ENCODE results near the gene NPM1.
A peak's percentile ranks its signal among the peaks of the same experiment; 100 is the strongest.

- TF ChIP-seq, protein P1, sequence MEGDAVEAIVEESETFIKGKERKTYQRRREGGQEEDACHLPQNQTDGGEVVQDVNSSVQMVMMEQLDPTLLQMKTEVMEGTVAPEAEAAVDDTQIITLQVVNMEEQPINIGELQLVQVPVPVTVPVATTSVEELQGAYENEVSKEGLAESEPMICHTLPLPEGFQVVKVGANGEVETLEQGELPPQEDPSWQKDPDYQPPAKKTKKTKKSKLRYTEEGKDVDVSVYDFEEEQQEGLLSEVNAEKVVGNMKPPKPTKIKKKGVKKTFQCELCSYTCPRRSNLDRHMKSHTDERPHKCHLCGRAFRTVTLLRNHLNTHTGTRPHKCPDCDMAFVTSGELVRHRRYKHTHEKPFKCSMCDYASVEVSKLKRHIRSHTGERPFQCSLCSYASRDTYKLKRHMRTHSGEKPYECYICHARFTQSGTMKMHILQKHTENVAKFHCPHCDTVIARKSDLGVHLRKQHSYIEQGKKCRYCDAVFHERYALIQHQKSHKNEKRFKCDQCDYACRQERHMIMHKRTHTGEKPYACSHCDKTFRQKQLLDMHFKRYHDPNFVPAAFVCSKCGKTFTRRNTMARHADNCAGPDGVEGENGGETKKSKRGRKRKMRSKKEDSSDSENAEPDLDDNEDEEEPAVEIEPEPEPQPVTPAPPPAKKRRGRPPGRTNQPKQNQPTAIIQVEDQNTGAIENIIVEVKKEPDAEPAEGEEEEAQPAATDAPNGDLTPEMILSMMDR (IDR thresholded peaks at IDR 0.05) = peak in 1 of 4 experiments; percentile 6
- TF ChIP-seq EP300 (IDR thresholded peaks at IDR 0.05) (no peak), POLR2A (IDR thresholded peaks at IDR 0.05) (no peak), POLR2AphosphoS5 (IDR thresholded peaks at IDR 0.05) (no peak)
These were observed 31.5 kb downstream of the NPM1 start, which contains the start of gene FGF18 for GRCh38 chr5:171418982-171419687.

Data from gastroesophageal sphincter (tissue), 3 donors.